CD4-positive, alpha-beta T cell (primary cell): ENCODE data around the gene CLPSL2. TPM values are rescaled to one million over a fixed set of nuclear protein-coding genes. Genes with fewer than 3 reads are reported as not detected.

Experiments used
- ATAC-seq: fragments of 200-7000 bp; cut with Tn5 transposase; one replicate; pipeline ENCODE4 v1.10.0; 2022; ENCODE audit warnings: mild to moderate bottlenecking; ENCODE audit not compliant: poor library complexity
- CTCF ChIA-PET: fragments of 350-600 bp; sonication (Branson Sonifier 250); formaldehyde crosslinking; loops from one replicate; lab custom pipeline; 2021; ENCODE audit warnings: antibody characterized with exemption, inconsistent platforms; lab: Charles Lee
- POLR2A ChIA-PET: fragments of 350-600 bp; sonication (Branson Sonifier 250); formaldehyde crosslinking; loops from one replicate; lab custom pipeline; 2021; ENCODE audit warnings: antibody characterized with exemption, inconsistent platforms; lab: Charles Lee
- DNase-seq, 14 experiments: peaks; one replicate each; pipeline ENCODE4 v3.0.0-alpha.2; 2013 to 2020; ENCODE audit warnings: mixed read lengths in 2 of 14
- H3K27ac ChIP-seq, 2 donors: one replicate each; pipeline versions ENCODE4 v1.5.1 to v1.7.0; 2013; ENCODE audit warnings: low read length in 2 of 2, low read depth in 1 of 2, mild to moderate bottlenecking in 1 of 2
- H3K27me3 ChIP-seq, 2 experiments: 1 replicate in 1 of 2; 2 replicates in 1 of 2; pipeline versions ENCODE4 v1.6.1 to v1.7.0; 2013; ENCODE audit warnings: low read length in 2 of 2, control low read depth in 1 of 2, mild to moderate bottlenecking in 1 of 2, moderate library complexity in 1 of 2; ENCODE audit not compliant: insufficient read depth in 2 of 2, control insufficient read depth in 1 of 2
- H3K36me3 ChIP-seq: one replicate; pipeline ENCODE4 v1.6.1; 2013; ENCODE audit warnings: low read length, control low read depth; ENCODE audit not compliant: insufficient read depth
- H3K4me1 ChIP-seq: one replicate; pipeline ENCODE4 v1.6.1; 2013; ENCODE audit warnings: low read length, control low read depth; ENCODE audit not compliant: insufficient read depth
- H3K4me3 ChIP-seq: one replicate; pipeline ENCODE4 v1.5.1; 2013; ENCODE audit warnings: mild to moderate bottlenecking, low read length, moderate library complexity
- H3K9me3 ChIP-seq, 2 experiments: 1 replicate in 1 of 2; 2 replicates in 1 of 2; pipeline versions ENCODE4 v1.6.1 to v1.7.0; 2013; ENCODE audit warnings: low read length in 2 of 2, mild to moderate bottlenecking in 2 of 2, control low read depth in 1 of 2, moderate library complexity in 1 of 2; ENCODE audit not compliant: control insufficient read depth in 1 of 2, insufficient read depth in 1 of 2
- H3K27ac Mint-ChIP-seq: one replicate; pipeline ENCODE4 v1.8.0; 2020; ENCODE audit warnings: mixed read lengths
- H3K27me3 Mint-ChIP-seq: one replicate; pipeline ENCODE4 v1.8.0; 2021; ENCODE audit warnings: mixed read lengths
- H3K36me3 Mint-ChIP-seq: one replicate; pipeline ENCODE4 v1.8.0; 2021; ENCODE audit warnings: low read depth, mixed read lengths
- H3K4me1 Mint-ChIP-seq: one replicate; pipeline ENCODE4 v1.8.0; 2021; ENCODE audit warnings: low read depth, mixed read lengths
- H3K4me3 Mint-ChIP-seq: one replicate; pipeline ENCODE4 v1.8.0; 2020; ENCODE audit warnings: mild to moderate bottlenecking, mixed read lengths
- H3K9me3 Mint-ChIP-seq: one replicate; pipeline ENCODE4 v1.8.0; 2020; ENCODE audit warnings: mixed read lengths
- CTCF ChIP-seq: fragments of 200-600 bp; IDR thresholded peaks from one replicate; pipeline ENCODE4 v1.8.0; 2022; ENCODE audit warnings: antibody characterized with exemption, mild to moderate bottlenecking
- intact Hi-C, 2 experiments: fragments of 100-400 bp; cut with DNase I in 1 of 2; cut with micrococcal nuclease in 1 of 2; formaldehyde crosslinking; loops; one replicate each; pipeline versions ENCODE4 v1.15.1 to v1.9.0; 2023 to 2025; cut with DNase I, micrococcal nuclease
- total RNA-seq, 174 experiments: library from RNA in 2 of 174; stranded (reverse) in 2 of 174; gene quantifications; one replicate each; pipeline ENCODE4 v1.2.3 and lab custom pipeline; 2021 to 2026

CLPSL2 gene
- total RNA-seq, 2 experiments from 2014 or later, result not detected

- no peaks in the 10 kb centered on the region for H3K9me3 Mint-ChIP-seq
- Histone ChIP-seq H3K27me3 (peaks cover 15 to 29% of the 10 kb centered on the region in 2 experiments), H3K27ac (no peak overlapping the region), H3K4me3 (no peak overlapping the region), H3K4me1 (peaks cover 4% of the 10 kb centered on the region), H3K36me3 (no peaks in the 10 kb centered on the region), H3K9me3 (no peaks in the 10 kb centered on the region)
- H3K27me3 Mint-ChIP-seq, result peaks cover 40% of the 10 kb centered on the region
- no peak for ATAC-seq
- H3K36me3 Mint-ChIP-seq, result no peaks in the 10 kb centered on the region
- intact Hi-C loops, result no loop called here
- H3K27ac Mint-ChIP-seq, result no peak overlapping the region
- DNase-seq, result no peak
- POLR2A ChIA-PET, result interaction anchor here (0.5 kb wide), 1 partner anchor 104 kb away, joined by 3 read pairs; no protein-coding TSS in a partner anchor
- TF ChIP-seq CTCF, result no peak
- H3K4me3 Mint-ChIP-seq, result no peak overlapping the region
- H3K4me1 Mint-ChIP-seq, result no peaks in the 10 kb centered on the region
- CTCF ChIA-PET, result interaction anchor here (0.7 kb wide), 1 partner anchor 183 kb away, joined by 4 read pairs; no protein-coding TSS in a partner anchor
Observed at GRCh38 chr6:35774116-35774794, 2.1 kb upstream of the CLPSL2 start.

- H3K36me3 Mint-ChIP-seq, result no peaks in the 10 kb centered on the region
- POLR2A ChIA-PET, result no interaction called here
- CTCF ChIA-PET, result interaction anchor here (0.7 kb wide), 1 partner anchor 182 kb away, joined by 4 read pairs; no protein-coding TSS in a partner anchor
- H3K4me3 ChIP-seq, result no peak overlapping the region
- no peaks in the 10 kb centered on the region for H3K9me3 ChIP-seq
- peaks cover 4% of the 10 kb centered on the region for H3K4me1 ChIP-seq
- TF ChIP-seq CTCF, result no peak
- H3K27ac Mint-ChIP-seq, result no peak overlapping the region
- peaks cover 15 to 29% of the 10 kb centered on the region in 2 experiments for H3K27me3 ChIP-seq
- peaks cover 46% of the 10 kb centered on the region for H3K27me3 Mint-ChIP-seq
- no peak overlapping the region for H3K27ac ChIP-seq
- no peak overlapping the region for H3K4me3 Mint-ChIP-seq
- no peaks in the 10 kb centered on the region for H3K9me3 Mint-ChIP-seq
- no peaks in the 10 kb centered on the region for H3K36me3 ChIP-seq
- DNase-seq (no peak), ATAC-seq (no peak)
- H3K4me1 Mint-ChIP-seq, result no peaks in the 10 kb centered on the region
- intact Hi-C loops, result no loop called here
Observed at GRCh38 chr6:35775031-35775430, 1.4 kb upstream of the CLPSL2 start.

- Histone ChIP-seq H3K4me1 (peaks cover 4% of the 10 kb centered on the region), H3K36me3 (no peaks in the 10 kb centered on the region), H3K27ac (no peak overlapping the region), H3K4me3 (no peak overlapping the region), H3K9me3 (no peaks in the 10 kb centered on the region), H3K27me3 (peaks cover 18 to 29% of the 10 kb centered on the region in 2 experiments)
- TF ChIP-seq CTCF, result no peak
- ChIA-PET POLR2A (no interaction called here), CTCF (no interaction called here)
- no peak for ATAC-seq
- H3K36me3 Mint-ChIP-seq, result no peaks in the 10 kb centered on the region
- H3K9me3 Mint-ChIP-seq, result no peaks in the 10 kb centered on the region
- H3K4me1 Mint-ChIP-seq, result no peaks in the 10 kb centered on the region
- intact Hi-C loops, result no loop called here
- no peak for DNase-seq
- peaks cover 57% of the 10 kb centered on the region for H3K27me3 Mint-ChIP-seq
- peak overlapping the region; percentile 73 for H3K4me3 Mint-ChIP-seq
- no peak overlapping the region for H3K27ac Mint-ChIP-seq
Observed at GRCh38 chr6:35777356-35778102, 1.1 kb downstream of the CLPSL2 start.
